ENCODE data around the gene FAAP100. TPM values are rescaled to one million over a fixed set of nuclear protein-coding genes. Genes with fewer than 3 reads are reported as not detected.
"Not testable (repeated sequence)": the region's sequence is repeated elsewhere in the genome, so short reads cannot be mapped to it uniquely, and the experiment has no call there.

The FAAP100 gene
- total RNA-seq, 1 donor from 2014 or later = 15.4 TPM

- DNase-seq; intact Hi-C loops (cut with micrococcal nuclease); ATAC-seq: not testable (repeated sequence)
These were observed 20.2 kb downstream of the FAAP100 start for GRCh38 chr17:81531998-81532404.

GRCh38 chr17:81531013-81531412 is 21.1 kb downstream of the FAAP100 start:
- ATAC-seq; intact Hi-C loops (cut with micrococcal nuclease): not testable (repeated sequence)

GRCh38 chr17:81529437-81529803 is 22.7 kb downstream of the FAAP100 start:
- ATAC-seq (no peak), DNase-seq (no peak)
- intact Hi-C loops (cut with micrococcal nuclease) = no loop called here

More at GRCh38 chr17:81531013-81531412, 21.1 kb downstream of the FAAP100 start:
- not testable (repeated sequence) for DNase-seq

GRCh38 chr17:81528651-81529436 is 23.3 kb downstream of the FAAP100 start:
- no peak for ATAC-seq
- intact Hi-C loops (cut with micrococcal nuclease) = no loop called here
- peak; percentile 27 for DNase-seq

GRCh38 chr17:81528384-81528650 is 23.8 kb downstream of the FAAP100 start:
- peak; percentile 26 for DNase-seq
- intact Hi-C loops (cut with micrococcal nuclease) = no loop called here
- no peak for ATAC-seq

- intact Hi-C loops (cut with micrococcal nuclease) = no loop called here
These were observed 24.4 kb downstream of the FAAP100 start, which contains the start of gene FSCN2 for GRCh38 chr17:81527591-81528383. FSCN2 (plus strand) TSS chr17:81528377; CDS start chr17:81528532, 155 bp downstream.

GRCh38 chr17:81526662-81527571 is 25.2 kb downstream of the FAAP100 start:
- intact Hi-C loops (cut with micrococcal nuclease) = no loop called here
- ATAC-seq = no peak
- DNase-seq = peak; percentile 15

More at GRCh38 chr17:81527591-81528383, 24.4 kb downstream of the FAAP100 start, which contains the start of gene FSCN2:
- ATAC-seq (peak; percentile 9), DNase-seq (peak; percentile 28)

- DNase-seq = no peak
- no peak for ATAC-seq
- intact Hi-C loops (cut with micrococcal nuclease) = no loop called here
These were observed 27.3 kb downstream of the FAAP100 start for GRCh38 chr17:81524865-81525159.

- intact Hi-C loops (cut with micrococcal nuclease) = no loop called here
- ATAC-seq = no peak
- DNase-seq = peak; percentile 11
These were observed 27.9 kb downstream of the FAAP100 start for GRCh38 chr17:81524039-81524864.

- peak; percentile 70 for DNase-seq
- intact Hi-C loops (cut with micrococcal nuclease) = no loop called here
- peak; percentile 50 for ATAC-seq
These were observed 28.6 kb downstream of the FAAP100 start for GRCh38 chr17:81523402-81524038.

GRCh38 chr17:81522491-81523401 is 29.4 kb downstream of the FAAP100 start:
- ATAC-seq (no peak), DNase-seq (peak; percentile 21)
- intact Hi-C loops (cut with micrococcal nuclease) = no loop called here

- DNase-seq (peak; percentile 23), ATAC-seq (no peak)
- intact Hi-C loops (cut with micrococcal nuclease) = no loop called here
These were observed 31.9 kb downstream of the FAAP100 start for GRCh38 chr17:81520021-81520901.

- peak; percentile 6 for ATAC-seq
- intact Hi-C loops (cut with micrococcal nuclease) = no loop called here
- DNase-seq = peak; percentile 57
These were observed 32.7 kb downstream of the FAAP100 start for GRCh38 chr17:81519284-81520020.

GRCh38 chr17:81518785-81519283 is 33.3 kb downstream of the FAAP100 start:
- DNase-seq = peak; percentile 72
- intact Hi-C loops (cut with micrococcal nuclease) = no loop called here
- peak; percentile 25 for ATAC-seq

- DNase-seq = no peak
- ATAC-seq = no peak
- intact Hi-C loops (cut with micrococcal nuclease) = no loop called here
These were observed 33.9 kb downstream of the FAAP100 start for GRCh38 chr17:81518113-81518784.

Data from left ventricle myocardium superior (tissue), 1 donor.